Suprapubic skin (tissue), 3 donors: ENCODE measurements around the gene ABCC8.

Experiments
- CTCF ChIP-seq, 2 donors: fragments of 200-600 bp in 1 of 2; fragments of 450-650 bp in 1 of 2; sonication (generic) in 1 of 2; IDR thresholded peaks; one replicate each; pipeline ENCODE4 v1.5.1; 2016 to 2019; ENCODE audit warnings: antibody characterized with exemption in 2 of 2, mild to moderate bottlenecking in 1 of 2, moderate library complexity in 1 of 2
- POLR2A ChIP-seq, 2 donors: fragments of 450-650 bp; IDR thresholded peaks; one replicate each; pipeline ENCODE4 v1.6.1; 2017; ENCODE audit warnings: antibody characterized with exemption in 2 of 2, mild to moderate bottlenecking in 2 of 2, moderate library complexity in 2 of 2

GRCh38 chr11:17383461-17383860 lies 93.2 kb downstream of the ABCC8 start:
- no peak for TF ChIP-seq CTCF (IDR thresholded peaks at IDR 0.05)
- no peak for TF ChIP-seq POLR2A (IDR thresholded peaks at IDR 0.05)
